Activated CD4-positive, alpha-beta T cell treated with anti-CD3 and anti-CD28 coated beads, Interleukin-2, amount 50 U/mL, for 1 hour (primary cell): Measurements from ENCODE around the gene PRPSAP1.

ENCODE experiments used
- DNase-seq: peaks from one replicate; pipeline ENCODE4 v3.0.0-alpha.2; 2020

The PRPSAP1 gene, protein sequence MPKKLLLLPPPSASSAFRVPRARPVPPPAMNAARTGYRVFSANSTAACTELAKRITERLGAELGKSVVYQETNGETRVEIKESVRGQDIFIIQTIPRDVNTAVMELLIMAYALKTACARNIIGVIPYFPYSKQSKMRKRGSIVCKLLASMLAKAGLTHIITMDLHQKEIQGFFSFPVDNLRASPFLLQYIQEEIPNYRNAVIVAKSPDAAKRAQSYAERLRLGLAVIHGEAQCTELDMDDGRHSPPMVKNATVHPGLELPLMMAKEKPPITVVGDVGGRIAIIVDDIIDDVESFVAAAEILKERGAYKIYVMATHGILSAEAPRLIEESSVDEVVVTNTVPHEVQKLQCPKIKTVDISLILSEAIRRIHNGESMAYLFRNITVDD

DNA sequence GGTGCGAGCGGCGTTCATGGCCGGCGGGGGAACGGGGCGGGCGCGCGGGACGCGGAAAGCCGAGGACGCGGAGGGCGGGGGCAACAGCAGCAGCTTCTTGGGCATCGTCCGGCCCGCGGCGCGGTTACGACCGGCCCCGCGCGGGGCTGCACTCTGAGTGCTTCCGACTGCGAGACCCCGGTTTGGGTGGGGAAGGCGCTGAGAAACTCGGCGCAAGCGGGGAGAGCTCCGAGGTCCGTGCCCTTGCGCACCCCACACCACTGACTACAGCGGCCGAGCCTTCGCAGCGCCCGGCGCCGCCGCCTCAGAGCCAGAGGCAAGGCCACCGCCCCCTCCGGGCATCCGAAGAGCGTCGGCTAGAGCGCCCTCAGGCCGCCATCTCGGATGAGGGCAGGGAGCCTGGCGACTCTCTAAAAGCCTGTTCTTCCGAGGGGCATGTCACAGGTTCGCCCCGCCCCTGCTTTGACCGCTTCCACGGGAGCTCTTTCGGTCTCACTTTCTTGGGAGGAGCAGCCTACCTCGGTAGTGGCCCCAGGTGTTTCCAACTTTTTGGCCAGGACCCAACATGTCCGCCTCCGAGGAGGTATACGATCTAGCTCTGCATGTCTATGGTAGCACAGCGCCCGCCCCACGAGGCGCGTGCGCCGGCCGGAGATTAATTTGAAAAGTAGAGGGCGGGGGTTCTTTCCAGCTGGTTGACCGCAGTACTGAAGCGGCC is at the start of gene PRPSAP1:
Gene PRPSAP1, minus strand, starts transcription at position 318 of the 718 bp plus-strand sequence. Its CDS starts 213 bp downstream, at position 105.
- peak; percentile 66 for DNase-seq

DNA sequence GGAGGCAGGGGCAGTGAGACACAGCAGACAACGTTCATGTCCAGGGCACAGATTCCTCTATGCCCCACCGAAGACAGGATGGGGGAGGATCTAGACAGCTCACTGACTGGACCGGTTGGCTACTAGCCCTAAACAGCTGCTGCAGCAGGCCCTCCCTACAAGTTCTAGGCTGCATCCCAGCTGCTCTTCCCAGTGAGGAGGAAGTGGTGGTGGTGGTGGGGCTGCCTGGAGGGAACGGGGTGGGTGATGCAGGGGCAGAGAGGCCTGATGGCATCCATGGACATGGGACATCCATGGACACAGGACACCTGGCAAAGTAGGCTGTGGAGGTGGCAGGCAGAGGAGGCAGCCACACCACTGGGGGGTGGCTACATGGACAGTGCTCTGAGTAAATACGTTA is 49.0 kb upstream of the PRPSAP1 start:
- no peak for DNase-seq

DNA sequence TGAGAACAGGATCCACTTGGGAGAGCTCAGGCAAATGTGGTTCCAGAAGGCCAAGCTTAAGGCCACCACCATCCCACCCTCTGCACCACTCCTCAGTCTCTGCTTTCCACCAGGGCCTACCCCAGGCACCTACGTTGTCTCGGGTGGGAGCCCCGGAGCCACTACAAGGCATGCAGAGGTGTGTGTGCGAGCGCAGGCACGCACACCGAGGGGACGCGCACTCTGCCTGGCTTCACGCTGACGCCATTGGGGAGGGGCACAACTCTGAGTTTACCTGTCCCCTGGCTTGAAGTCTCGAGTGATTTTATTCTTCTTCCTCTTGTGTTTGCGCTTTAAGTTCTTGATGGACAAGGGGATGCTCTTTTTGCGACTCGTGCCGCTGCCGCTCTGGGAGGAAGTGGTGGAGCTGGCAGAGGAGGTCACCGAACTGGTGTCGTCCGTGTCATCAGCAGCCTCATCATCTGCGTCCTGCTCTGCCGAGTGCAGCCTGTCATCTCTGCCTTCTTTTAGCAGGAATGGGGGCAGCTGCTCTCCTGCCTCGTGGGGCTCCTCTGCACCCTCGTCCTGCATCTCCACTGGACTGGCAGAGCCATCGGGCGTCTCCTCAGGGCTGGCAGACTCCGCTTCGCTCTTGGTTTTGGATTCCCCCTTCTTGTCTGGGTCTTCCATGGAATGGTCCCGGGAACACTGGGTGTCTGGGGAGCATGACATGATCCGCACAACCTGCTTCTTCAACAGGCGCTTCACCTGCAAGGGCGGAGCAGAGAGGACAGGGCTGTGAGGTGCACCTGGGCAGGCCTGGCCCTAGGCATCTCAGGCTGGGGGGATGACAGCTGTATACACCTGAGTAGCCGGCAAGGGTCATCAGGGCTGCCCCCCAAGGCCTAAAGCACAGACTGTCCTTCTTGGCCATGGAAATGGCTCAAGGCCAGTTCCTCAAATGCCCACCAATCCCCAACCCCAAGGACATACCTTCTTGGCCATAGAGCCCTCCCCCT is 45.8 kb upstream of the PRPSAP1 start:
- no peak for DNase-seq

DNA sequence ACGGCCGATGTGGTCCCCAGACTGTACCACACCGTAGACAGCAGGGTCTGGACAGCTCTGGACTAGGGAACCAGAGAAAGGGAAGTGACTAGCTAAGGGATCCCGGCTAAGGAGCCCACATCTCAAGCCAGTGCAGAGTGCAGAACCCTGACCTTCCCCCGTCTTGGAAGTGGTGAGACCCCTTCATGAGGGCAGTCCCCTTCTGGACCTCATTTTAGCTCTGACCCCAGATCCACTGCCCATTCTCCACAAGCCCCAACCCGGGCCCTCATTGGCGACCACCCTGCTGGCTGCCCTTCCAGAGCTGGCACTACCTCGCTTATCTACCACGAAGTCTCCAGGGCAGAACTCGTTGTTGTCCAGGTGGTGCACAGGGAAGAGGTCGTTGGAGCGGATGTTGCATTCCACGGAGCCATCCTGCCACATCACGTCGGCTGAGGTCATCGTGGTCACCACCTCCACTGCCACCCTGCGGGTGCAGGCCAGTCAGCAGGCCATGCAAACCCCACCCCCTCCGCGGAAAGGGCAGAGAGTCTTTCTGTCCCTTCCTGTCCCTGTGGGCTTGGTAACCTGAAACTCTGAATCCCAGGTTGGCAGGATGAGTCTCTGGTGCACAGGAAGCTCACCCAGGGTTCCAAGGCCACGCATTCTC is 44.9 kb upstream of the PRPSAP1 start:
- no peak for DNase-seq

DNA sequence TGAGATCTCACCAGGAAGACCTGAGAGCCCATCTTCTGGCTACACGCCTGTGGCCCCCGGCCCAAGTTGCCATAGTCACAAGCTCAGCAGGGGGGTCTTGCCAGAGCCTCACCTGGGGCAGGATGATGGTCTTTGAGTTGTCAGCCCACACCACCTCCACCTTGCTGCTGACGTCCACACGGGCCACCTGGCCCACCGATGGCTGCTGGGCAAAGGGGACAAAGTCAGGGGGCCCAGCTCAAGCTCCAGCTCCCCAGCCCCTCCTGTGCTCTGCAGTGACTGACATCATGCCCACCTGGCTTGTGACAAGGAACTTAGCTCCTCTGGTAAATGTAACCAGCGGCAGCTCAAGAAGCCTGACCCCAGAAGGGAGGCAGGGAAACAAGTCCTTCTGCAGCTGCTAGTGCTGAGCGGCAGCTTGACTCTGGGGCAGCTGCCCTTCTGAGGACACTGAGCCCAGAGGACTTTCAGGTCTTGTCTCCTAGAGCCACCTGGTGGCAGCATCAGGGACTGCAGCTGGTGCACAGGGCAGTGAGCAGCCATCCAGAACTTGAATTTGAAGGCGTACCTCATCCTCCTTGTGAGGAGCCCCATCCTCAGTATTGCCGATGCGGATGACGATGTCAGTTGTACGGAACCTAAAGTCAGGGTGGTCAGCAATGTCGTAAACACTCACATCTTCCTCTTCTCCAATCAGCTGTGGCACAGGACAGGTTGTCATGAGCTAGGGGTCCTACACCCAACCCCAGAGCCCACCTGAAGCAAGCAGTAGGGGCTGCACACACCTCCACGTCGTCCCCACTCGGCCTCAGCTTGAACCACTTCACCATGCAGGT is 44.2 kb upstream of the PRPSAP1 start:
- peak; percentile 87 for DNase-seq

DNA sequence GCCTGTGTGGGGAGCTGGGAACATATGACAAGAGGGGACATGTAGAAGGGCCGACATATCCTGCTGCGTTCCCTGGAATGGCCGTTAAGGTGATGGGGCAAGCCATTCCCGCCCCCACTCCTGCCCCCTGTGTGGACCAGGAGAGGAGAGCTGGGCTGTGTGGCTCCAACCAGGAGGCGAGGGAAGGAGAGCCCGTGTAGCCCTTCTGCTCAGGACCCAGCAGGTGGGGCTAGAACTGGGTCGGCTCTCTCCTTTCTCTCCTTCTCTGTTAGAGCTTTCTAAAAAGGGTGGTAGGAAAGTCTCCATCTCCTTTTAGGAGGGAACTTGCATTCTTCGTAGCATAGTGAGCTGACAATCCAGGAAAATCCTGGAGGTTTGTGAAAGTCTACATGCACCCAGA is 43.5 kb upstream of the PRPSAP1 start:
- DNase-seq: no peak

DNA sequence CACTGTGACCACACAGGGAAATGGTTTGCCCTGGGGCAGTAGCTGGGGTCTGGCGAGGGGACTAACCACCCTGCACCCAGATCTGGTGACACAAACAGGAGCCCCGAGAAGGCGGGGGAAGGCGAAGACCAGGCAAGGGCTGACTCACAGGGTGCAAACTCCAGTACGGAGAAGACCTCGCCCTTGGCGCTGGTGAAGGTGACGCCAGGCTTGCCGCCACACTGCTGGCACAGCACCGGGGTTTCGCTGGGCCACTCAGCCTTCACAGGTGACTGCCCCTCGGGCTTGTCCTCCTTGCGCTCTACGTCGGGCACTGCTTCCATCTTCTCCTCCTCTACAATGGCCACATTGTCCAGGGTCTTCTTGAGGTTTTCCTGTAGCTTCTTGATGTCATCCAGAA is 42.3 kb upstream of the PRPSAP1 start:
- no peak for DNase-seq

DNA sequence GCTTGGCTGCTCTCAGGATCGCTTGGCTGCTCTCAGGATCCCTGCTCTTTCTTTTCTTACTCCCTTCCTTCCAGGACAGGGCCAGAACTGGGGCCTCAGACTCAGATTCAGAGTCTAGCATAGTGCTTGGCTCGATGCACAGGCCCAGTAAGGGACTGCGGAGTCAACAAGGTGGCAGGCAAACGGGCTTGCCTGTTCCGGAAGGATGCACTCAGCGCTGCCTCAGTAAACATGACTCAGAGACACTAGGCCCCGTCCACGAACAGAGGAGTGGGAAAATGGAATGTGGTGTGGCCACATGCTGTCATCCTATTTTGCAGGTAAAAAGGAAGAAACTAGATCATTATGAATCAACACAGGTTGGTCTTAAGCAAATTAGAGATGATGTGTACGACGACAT is 40.5 kb upstream of the PRPSAP1 start:
- DNase-seq: no peak

DNA sequence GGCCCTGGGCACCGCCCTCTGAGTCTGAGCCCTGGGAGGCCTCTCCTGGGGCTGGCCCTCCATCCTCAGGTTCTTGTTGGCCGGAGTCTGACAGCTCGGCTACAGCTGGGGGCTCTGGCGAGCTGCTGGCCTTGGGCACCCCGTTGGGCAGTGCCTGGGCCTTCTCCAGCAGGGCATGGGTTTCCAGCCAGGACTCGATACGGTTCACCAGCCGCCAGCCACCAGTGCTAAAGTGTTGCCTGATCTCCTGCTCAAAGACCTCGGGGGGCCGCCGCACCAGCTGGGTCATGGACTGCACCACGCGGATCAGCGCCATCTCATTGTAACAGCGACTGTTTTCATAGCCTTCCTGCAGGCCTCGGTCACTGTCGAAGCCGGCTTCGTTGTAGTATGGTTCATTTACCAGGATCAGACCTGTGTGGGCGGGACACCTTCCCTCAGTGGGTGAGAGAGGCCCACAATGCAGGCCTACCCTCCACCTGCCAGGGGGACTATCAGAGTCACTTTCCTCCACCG is 37.5 kb upstream of the PRPSAP1 start:
- no peak for DNase-seq

DNA sequence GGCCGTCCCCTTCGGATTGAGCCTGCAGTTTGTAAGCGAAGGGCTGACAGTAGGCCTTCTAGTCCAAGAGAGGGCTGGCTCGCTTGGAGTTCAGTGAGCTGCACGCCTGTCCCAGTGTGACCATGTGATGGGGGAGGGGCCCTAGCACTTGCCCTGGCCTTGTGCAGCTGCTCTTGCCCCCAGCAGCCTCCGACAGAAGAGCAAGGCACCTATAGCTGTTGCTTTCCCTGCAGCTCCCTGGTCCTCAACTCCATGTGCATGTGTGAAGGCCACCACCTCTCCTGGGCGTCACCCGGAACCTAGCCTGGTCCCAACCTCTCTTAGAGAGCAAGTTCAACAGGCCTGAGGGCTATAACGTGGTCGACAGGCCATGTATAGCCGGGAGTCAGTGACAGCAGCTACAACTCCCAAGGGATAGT is 36.3 kb upstream of the PRPSAP1 start:
- no peak for DNase-seq

DNA sequence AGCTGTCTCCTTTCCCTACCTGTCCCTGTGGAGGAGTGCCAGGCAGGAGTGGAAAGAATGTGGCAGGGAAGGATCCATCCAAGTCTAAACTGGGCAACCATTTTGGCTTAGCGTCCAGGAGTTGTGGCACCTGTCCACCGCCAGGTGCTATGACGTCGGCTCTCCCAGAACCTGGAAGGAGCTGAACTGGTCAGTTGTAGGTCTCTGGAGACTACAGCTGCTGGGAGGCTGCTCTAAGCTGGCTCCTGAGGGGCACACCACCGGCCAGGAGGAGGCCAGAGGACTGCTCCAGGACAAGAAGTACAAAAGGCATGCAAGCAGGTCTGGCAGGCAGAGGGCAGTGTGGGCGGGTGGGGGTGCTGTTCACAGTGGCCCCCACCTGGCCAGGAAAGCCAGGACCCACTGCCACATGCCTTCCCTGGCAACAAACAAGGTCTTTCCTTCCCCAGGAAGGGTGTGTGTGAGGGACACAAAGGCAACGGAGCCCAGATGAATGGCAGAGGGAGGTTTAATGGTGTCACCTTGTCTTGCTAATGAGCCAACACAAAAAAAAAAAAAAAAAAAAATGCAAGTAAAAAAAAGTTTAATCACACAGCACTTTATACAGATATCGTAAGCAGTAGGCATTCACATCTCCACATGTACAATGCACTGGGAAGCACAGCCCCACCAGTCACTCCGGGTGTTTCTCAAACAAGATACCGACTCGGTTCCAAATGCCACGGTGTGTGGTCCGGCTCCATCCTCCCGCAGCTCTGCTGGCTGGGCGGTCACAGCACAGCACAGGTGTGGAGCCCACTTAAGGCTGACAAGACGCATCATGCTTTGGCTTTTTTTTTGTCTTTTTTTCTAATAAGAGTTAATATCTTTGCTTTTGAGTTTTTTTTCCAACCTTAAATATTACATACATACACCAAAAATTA is 35.5 kb upstream of the PRPSAP1 start:
- no peak for DNase-seq

DNA sequence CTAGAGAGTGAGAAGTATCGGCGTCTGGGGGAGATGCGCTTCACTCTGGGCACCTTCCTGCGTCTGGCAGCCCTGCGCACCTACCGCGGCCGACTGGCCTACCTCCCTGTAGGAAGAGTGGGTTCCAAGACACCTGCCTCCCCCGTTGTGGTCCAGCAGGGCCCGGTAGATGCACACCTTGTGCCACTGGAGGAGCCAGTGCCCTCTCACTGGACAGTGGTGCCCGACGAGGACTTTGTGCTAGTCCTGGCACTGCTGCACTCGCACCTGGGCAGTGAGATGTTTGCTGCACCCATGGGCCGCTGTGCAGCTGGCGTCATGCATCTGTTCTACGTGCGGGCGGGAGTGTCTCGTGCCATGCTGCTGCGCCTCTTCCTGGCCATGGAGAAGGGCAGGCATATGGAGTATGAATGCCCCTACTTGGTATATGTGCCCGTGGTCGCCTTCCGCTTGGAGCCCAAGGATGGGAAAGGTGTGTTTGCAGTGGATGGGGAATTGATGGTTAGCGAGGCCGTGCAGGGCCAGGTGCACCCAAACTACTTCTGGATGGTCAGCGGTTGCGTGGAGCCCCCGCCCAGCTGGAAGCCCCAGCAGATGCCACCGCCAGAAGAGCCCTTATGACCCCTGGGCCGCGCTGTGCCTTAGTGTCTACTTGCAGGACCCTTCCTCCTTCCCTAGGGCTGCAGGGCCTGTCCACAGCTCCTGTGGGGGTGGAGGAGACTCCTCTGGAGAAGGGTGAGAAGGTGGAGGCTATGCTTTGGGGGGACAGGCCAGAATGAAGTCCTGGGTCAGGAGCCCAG is 33.5 kb upstream of the PRPSAP1 start:
- DNase-seq: no peak

DNA sequence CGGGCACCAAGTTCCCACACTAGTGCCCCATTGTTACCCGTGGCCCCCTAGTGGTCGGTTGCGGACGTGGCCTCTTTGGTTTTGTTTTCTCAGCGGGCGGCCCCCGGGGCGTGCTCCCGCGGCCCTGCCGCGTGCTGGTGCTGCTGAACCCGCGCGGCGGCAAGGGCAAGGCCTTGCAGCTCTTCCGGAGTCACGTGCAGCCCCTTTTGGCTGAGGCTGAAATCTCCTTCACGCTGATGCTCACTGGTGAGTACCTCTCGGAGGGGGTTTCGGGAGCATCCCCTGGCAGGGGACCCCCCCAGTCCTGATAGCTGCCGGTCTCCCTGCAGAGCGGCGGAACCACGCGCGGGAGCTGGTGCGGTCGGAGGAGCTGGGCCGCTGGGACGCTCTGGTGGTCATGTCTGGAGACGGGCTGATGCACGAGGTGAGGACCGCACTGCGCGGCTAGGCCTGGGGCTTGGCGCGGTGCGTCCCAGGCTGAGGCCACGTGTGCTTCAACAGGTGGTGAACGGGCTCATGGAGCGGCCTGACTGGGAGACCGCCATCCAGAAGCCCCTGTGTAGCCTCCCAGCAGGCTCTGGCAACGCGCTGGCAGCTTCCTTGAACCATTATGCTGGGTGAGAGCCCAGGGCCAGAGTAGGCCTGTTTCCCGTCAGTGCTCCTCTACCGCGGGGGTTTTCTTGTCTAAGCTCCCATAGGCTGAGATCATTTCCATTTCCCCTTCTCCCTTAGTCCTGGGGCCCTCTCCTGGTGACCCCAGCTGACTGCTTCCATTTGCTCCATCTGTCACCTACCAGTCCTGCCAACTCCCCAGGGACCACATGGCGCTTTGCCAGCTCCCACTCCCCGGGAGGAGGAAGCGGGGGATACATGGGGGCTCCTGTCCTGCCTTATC is 32.4 kb upstream of the PRPSAP1 start:
- DNase-seq: peak; percentile 83

DNA sequence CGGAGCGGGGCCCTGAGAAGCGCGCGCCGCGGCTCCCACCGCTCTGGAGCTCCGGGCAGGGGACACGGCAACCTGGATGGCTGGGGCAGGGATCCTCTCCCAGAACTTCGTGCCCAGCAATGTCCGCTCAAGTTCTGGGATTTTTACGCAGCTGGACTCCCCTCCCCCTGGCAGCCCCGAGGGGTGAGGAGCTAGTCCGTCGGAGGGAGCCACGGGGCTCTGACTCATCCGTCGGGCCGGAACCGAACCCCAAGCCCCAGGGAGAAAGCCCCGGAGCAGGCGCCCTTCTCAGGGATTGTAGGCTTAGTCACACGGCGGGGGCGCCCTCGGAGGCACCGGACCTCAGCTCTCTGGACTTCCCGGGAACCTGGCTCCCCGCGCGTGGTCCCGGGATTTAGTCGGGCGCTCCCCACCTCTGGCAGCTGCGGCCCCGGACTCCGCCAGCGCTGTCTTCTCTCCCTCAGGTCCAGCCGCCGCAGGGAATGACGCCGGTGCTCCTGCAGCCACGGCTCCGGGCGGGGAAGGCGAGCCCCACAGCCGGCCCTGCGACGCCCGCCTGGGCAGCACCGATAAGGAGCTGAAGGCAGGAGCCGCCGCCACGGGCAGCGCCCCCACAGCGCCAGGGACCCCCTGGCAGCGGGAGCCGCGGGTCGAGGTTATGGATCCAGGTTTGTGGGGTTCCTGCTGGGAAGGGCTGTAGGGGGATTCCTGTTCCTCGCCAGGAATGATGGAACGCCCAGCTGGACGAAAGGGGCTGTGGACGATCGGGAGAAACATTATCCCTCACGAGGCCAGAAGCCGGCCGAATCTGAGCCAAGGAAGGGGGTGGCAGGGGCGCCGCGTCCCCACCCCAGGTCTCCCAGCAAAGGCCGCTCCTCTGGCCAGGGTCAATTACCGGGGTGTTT is 31.5 kb upstream of the PRPSAP1 start:
- peak; percentile 33 for DNase-seq

DNA sequence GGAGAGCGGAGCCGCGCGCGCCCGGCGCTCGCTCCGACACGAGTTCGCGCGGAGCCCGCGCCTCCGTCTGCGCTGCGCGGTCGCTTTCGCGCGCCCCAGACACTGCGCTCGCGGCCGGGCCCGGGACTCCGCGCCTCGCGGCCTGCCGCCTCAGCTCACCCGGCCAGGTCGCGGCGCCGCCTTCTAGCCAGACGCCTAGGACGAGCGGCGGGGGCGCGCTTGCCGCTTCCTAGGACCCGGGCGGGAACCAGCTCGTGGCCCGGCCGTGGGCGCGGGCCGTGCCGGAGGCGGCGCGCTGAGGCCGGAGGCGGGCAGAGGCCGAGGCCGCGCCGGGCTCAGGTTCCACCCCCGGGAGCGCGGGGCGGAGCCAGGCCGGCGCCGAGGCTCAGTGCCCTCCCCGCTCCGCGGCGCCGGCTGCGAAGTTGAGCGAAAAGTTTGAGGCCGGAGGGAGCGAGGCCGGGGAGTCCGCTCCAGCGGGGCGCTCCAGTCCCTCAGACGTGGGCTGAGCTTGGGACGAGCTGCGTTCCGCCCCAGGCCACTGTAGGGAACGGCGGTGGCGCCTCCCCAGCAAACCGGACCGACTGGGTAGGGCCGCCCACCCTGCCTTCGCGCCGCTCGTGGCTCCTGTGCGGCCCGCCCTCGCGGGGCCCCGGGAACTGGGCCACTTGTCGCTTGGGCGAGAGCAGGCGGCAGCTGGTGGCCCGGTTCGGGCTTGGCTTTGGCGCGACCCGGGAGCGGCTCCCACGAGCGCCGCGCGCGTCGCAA is 30.7 kb upstream of the PRPSAP1 start, which contains the start of gene SPHK1:
Gene SPHK1, plus strand, starts transcription at position 388 of the 765 bp plus-strand sequence. CDS start 1,036 bp downstream, outside the sequence.
- DNase-seq: peak; percentile 55
